IMR-90 (cell line): ENCODE measurements around the gene C11orf97.

Experiments used
- BHLHE40 ChIP-seq: fragments of 150-350 bp; IDR thresholded peaks from 2 replicates; pipeline ENCODE4 v1.6.1; 2016; ENCODE audit warnings: mild to moderate bottlenecking, low read depth, low read length
- CTCF ChIP-seq: conservative IDR thresholded peaks from 2 replicates; pipeline ENCODE4 v1.5.1; 2012; ENCODE audit warnings: mild to moderate bottlenecking, low read depth, low read length, improper control_type of control experiment
- MXI1 ChIP-seq: IDR thresholded peaks from 2 replicates; pipeline ENCODE4 v1.6.1; 2012; ENCODE audit warnings: low read depth, mild to moderate bottlenecking, low read length, moderate library complexity, borderline replicate concordance

GRCh38 chr11:94507485-94507884 lies 4.8 kb upstream of the C11orf97 start:
- TF ChIP-seq CTCF (no peak), MXI1 (no peak), BHLHE40 (no peak)
